HepG2 (cell line): ENCODE results near the gene ARHGEF39. TPM values are rescaled to one million over a fixed set of nuclear protein-coding genes. Genes with fewer than 3 reads are reported as not detected.
A peak's percentile ranks its signal among the peaks of the same experiment; 100 is the strongest.

ENCODE experiments used
- ATAC-seq: fragments of 200-7000 bp; cut with Tn5 transposase; 3 replicates; pipeline ENCODE4 v1.9.1; 2020; ENCODE audit warnings: mild to moderate bottlenecking, moderate library complexity
- BruUV-seq: library from RNA; stranded (reverse); fragments of 400-500 nt; replicated peaks from 2 replicates; lab custom pipeline; 2021; lab: Mats Ljungman, UMichigan
- CTCF ChIA-PET: fragments of 300-600 bp; formaldehyde crosslinking; extraction: SDS; loops from one replicate; lab custom pipeline; 2021; ENCODE audit warnings: low total read pairs, inconsistent platforms, low intra/inter-chr PET ratio; lab: Yijun Ruan, JAX
- POLR2A ChIA-PET: fragments of 350-600 bp; sonication (Branson Sonifier 250); formaldehyde crosslinking; loops from one replicate; lab custom pipeline; 2020; ENCODE audit warnings: antibody characterized with exemption, inconsistent platforms; lab: Yijun Ruan, JAX
- DNase-seq: peaks from one replicate; pipeline ENCODE4 v3.0.0-alpha.2; 2015; ENCODE audit warnings: low spot score
- FAIRE-seq: peaks from 3 replicates; lab custom pipeline; 2011; peaks lifted over from hg19 to GRCh38; lab: Jason Lieb, UNC
- H2AFZ ChIP-seq: one replicate; pipeline ENCODE4 v1.6.1; 2011; ENCODE audit warnings: low read length, inconsistent platforms
- H3K27ac ChIP-seq: fragments of 300-600 bp; 3 replicates; pipeline ENCODE4 v1.8.0; 2011; ENCODE audit warnings: mixed run types, mild to moderate bottlenecking, mixed read lengths, low read length, inconsistent platforms; ENCODE audit not compliant: insufficient read depth; ENCODE audit errors: extremely low read length
- H3K27me3 ChIP-seq, 2 experiments: fragments of 200-600 bp in 1 of 2; 2 replicates in 1 of 2; 3 replicates in 1 of 2; pipeline versions ENCODE4 v1.6.0 to v1.8.0; 2011; ENCODE audit warnings: low read length in 2 of 2, mild to moderate bottlenecking in 2 of 2, moderate library complexity in 2 of 2, inconsistent platforms in 1 of 2; ENCODE audit not compliant: insufficient read depth in 2 of 2, control insufficient read depth in 1 of 2
- H3K36me3 ChIP-seq, 2 experiments: fragments of 200-600 bp in 1 of 2; replicated peaks in 1 of 2; 2 replicates in 1 of 2; 3 replicates in 1 of 2; pipeline versions ENCODE4 v1.5.1 to v1.8.0; 2011; ENCODE audit warnings: low read length in 2 of 2, inconsistent platforms in 1 of 2; ENCODE audit not compliant: insufficient read depth in 2 of 2, control insufficient read depth in 1 of 2
- H3K4me1 ChIP-seq: 2 replicates; pipeline ENCODE4 v1.5.1; 2012; ENCODE audit warnings: low read length, inconsistent platforms; ENCODE audit not compliant: insufficient read depth
- H3K4me2 ChIP-seq: 2 replicates; pipeline ENCODE4 v1.6.0; 2011; ENCODE audit warnings: low read depth, low read length, inconsistent platforms
- H3K4me3 ChIP-seq, 3 experiments: fragments of 200-600 bp in 1 of 3; sonication (generic), shearing (Covaris generic) in 1 of 3; replicated peaks in 1 of 3; 2 replicates each; pipeline ENCODE4 v1.5.1; 2011 to 2016; ENCODE audit warnings: low read length in 3 of 3, inconsistent platforms in 2 of 3, low read depth in 2 of 3, mild to moderate bottlenecking in 2 of 3, control low read depth in 1 of 3, mixed read lengths in 1 of 3; ENCODE audit not compliant: insufficient read depth in 1 of 3
- H3K79me2 ChIP-seq: one replicate; pipeline ENCODE4 v1.6.1; 2011; ENCODE audit warnings: low read length, inconsistent platforms; ENCODE audit not compliant: insufficient read depth
- H3K9ac ChIP-seq: 2 replicates; pipeline ENCODE4 v1.6.0; 2011; ENCODE audit warnings: mild to moderate bottlenecking, low read depth, low read length, inconsistent platforms; ENCODE audit not compliant: insufficient read depth
- H3K9me3 ChIP-seq: 2 replicates; pipeline ENCODE4 v1.5.1; 2012; ENCODE audit warnings: mild to moderate bottlenecking, low read length
- H4K20me1 ChIP-seq: 2 replicates; pipeline ENCODE4 v1.6.0; 2011; ENCODE audit warnings: inconsistent platforms, mild to moderate bottlenecking, low read length, moderate library complexity; ENCODE audit not compliant: insufficient read depth
- KDM3A ChIP-seq: IDR thresholded peaks from 2 replicates; pipeline ENCODE4 v1.6.1; 2018; ENCODE audit warnings: low read depth, missing compliant biosample characterization
- MAFG ChIP-seq: sonication (generic); formaldehyde crosslinking; IDR thresholded peaks from 2 replicates; pipeline ENCODE4 v1.5.1; 2020; ENCODE audit warnings: mild to moderate bottlenecking, missing genetic modification reagents
- ZBTB34 ChIP-seq: sonication (generic); formaldehyde crosslinking; IDR thresholded peaks from 2 replicates; pipeline ENCODE4 v1.8.0; 2022; ENCODE audit warnings: mild to moderate bottlenecking, missing genetic modification reagents
- ZBTB42 ChIP-seq: sonication (generic); formaldehyde crosslinking; IDR thresholded peaks from 2 replicates; pipeline ENCODE4 v1.5.0; 2020; ENCODE audit warnings: mild to moderate bottlenecking, missing genetic modification reagents
- ZFP36L1 ChIP-seq: sonication (generic); formaldehyde crosslinking; IDR thresholded peaks from 2 replicates; pipeline ENCODE4 v1.8.0; 2022; ENCODE audit warnings: mild to moderate bottlenecking, missing genetic modification reagents, moderate library complexity
- ZFP91 ChIP-seq: sonication (generic); formaldehyde crosslinking; IDR thresholded peaks from 2 replicates; pipeline ENCODE4 v1.9.0; 2022; ENCODE audit warnings: missing genetic modification reagents, mild to moderate bottlenecking, borderline replicate concordance
- ZKSCAN5 ChIP-seq: sonication (generic); formaldehyde crosslinking; IDR thresholded peaks from 2 replicates; pipeline ENCODE4 v1.5.1; 2020; ENCODE audit warnings: mild to moderate bottlenecking, missing genetic modification reagents
- ZNF605 ChIP-seq: sonication (generic); formaldehyde crosslinking; IDR thresholded peaks from 2 replicates; pipeline ENCODE4 v1.8.0; 2022; ENCODE audit warnings: mild to moderate bottlenecking, missing genetic modification reagents
- WGBS: methylation state at CpG from one replicate; pipeline ENCODE4 v1.1.6; 2017; ENCODE audit warnings: low lambda C conversion rate; 5-methylcytosine and 5-hydroxymethylcytosine counted together
- in situ Hi-C: cut with HindIII; loops from 2 replicates; pipeline ENCODE4 v1.10.0; 2017; ENCODE audit warnings: low pct_unique_long_range_greater_than_20kb; ENCODE audit not compliant: extremely low pct_ligation_motif_present
- intact Hi-C: fragments of 100-400 bp; cut with micrococcal nuclease; formaldehyde crosslinking; loops from one replicate; pipeline ENCODE4 v1.10.0; 2022; ENCODE audit not compliant: unreplicated experiment
- polyA plus RNA-seq, 8 experiments: library from polyadenylated mRNA; depleted of rRNA in 3 of 8; stranded (reverse) in 7 of 8; unstranded in 1 of 8; fragments of >200 nt; fragmentation: Illumina TruSeq in 4 of 8; extraction: Trizol in 4 of 8; gene quantifications; 2 replicates each; pipeline versions ENCODE4 v1.2.1 to v1.2.3, GENCODE V29; 2011 to 2016; ENCODE audit warnings: low read depth in 4 of 8, missing spikeins in 1 of 8, mixed read lengths in 1 of 8; ENCODE audit not compliant: insufficient read depth in 1 of 8
- total RNA-seq, 5 experiments: library from RNA; depleted of rRNA; stranded (reverse); fragments of >200 nt; fragmentation: Illumina TruSeq; extraction: Trizol; gene quantifications; 2 replicates each; pipeline ENCODE4 v1.2.3, GENCODE V29; 2016; ENCODE audit warnings: low read depth in 1 of 5

Gene ARHGEF39
- total and polyA plus RNA-seq, 2 of the 13 experiments (the other 11 are each of a cell fraction or from before 2014, with no cell fraction given): 11.2 to 12.3 TPM

- no peak for DNase-seq
- no peak overlapping the region for H3K9ac ChIP-seq
- H3K4me2 ChIP-seq: no peak overlapping the region
- no TSS peak for BruUV-seq
- FAIRE-seq: no peak
- H3K36me3 ChIP-seq: peaks cover 2 to 5% of the 10 kb centered on the region in 2 experiments; a peak in 3 of 5 replicates
- ChIA-PET POLR2A (interaction anchor here (1.7 to 2.5 kb wide), 3 partner anchors 8 to 65 kb away, joined by 5 to 24 read pairs (median 10); partner anchors contain the start of genes CA9, CREB3 and TLN1), CTCF (interaction anchor here (1.6 kb wide), 1 partner anchor 31 kb away, joined by 5 read pairs; no protein-coding TSS in a partner anchor)
- no peak for ATAC-seq
- in situ Hi-C loops: loop anchor here (5.0 kb wide), 1 partner anchor 61 kb away; no protein-coding TSS in a partner anchor
- no peak overlapping the region for H3K4me3 ChIP-seq
- intact Hi-C loops: no loop called here
- no peaks in the 10 kb centered on the region for H3K9me3 ChIP-seq
- no peak for TF ChIP-seq ZNF605
- TF ChIP-seq ZBTB34: no peak
- no peak for TF ChIP-seq ZFP36L1
- no peak for TF ChIP-seq KDM3A (CRISPR knock-in tag)
- no peak for TF ChIP-seq MAFG (CRISPR knock-in tag)
- no peak overlapping the region for H2AFZ ChIP-seq
- H3K79me2 ChIP-seq: peaks cover 10% of the 10 kb centered on the region
- H3K4me1 ChIP-seq: peaks cover 79% of the 10 kb centered on the region
- WGBS: 100% methylated on average over 1 of the region's 1 CpG
- no peak overlapping the region for H3K27ac ChIP-seq
- no peaks in the 10 kb centered on the region for H3K27me3 ChIP-seq
- H4K20me1 ChIP-seq: no peaks in the 10 kb centered on the region
These were observed 1.1 kb upstream of the ARHGEF39 start for GRCh38 chr9:35666045-35666444.

- in situ Hi-C loops: loop anchor here (5.0 kb wide), 1 partner anchor 62 kb away; no protein-coding TSS in a partner anchor
- no peak for ATAC-seq
- 29% methylated on average over 5 of the region's 5 CpGs for WGBS
- TF ChIP-seq ZFP91 (CRISPR knock-in tag) (no peak), ZKSCAN5 (CRISPR knock-in tag) (no peak), ZBTB42 (CRISPR knock-in tag) (no peak)
These were observed 450 bp upstream of the ARHGEF39 start for GRCh38 chr9:35665471-35665818.

More at GRCh38 chr9:35665471-35665818, 450 bp upstream of the ARHGEF39 start:
- peak overlapping the region; percentile 82 for H3K4me2 ChIP-seq
- FAIRE-seq: no peak
- H3K4me3 ChIP-seq: peak overlapping the region; percentile 21 to 85 (median 64)
- H3K27me3 ChIP-seq: no peaks in the 10 kb centered on the region
- CTCF ChIA-PET: interaction anchor here (1.6 kb wide), 1 partner anchor 31 kb away, joined by 5 read pairs; no protein-coding TSS in a partner anchor
- H4K20me1 ChIP-seq: no peaks in the 10 kb centered on the region
- peaks cover 10% of the 10 kb centered on the region for H3K79me2 ChIP-seq
- H3K27ac ChIP-seq: peak overlapping the region; percentile 73
- no TSS peak for BruUV-seq
- intact Hi-C loops: no loop called here
- H3K9ac ChIP-seq: peak overlapping the region; percentile 83
- H3K36me3 ChIP-seq: peaks cover 4 to 10% of the 10 kb centered on the region in 2 experiments; a peak in 3 of 5 replicates
- no peak for DNase-seq
- no peak overlapping the region for H2AFZ ChIP-seq
- POLR2A ChIA-PET: interaction anchor here (0.9 to 2.5 kb wide), 10 partner anchors 8 to 66 kb away, joined by 3 to 24 read pairs (median 6); partner anchors contain the start of genes CA9, CREB3 and TLN1
- no peaks in the 10 kb centered on the region for H3K9me3 ChIP-seq
- peaks cover 80% of the 10 kb centered on the region for H3K4me1 ChIP-seq
